ENCODE measurements around the gene ERC2.

Gene ERC2

DNA sequence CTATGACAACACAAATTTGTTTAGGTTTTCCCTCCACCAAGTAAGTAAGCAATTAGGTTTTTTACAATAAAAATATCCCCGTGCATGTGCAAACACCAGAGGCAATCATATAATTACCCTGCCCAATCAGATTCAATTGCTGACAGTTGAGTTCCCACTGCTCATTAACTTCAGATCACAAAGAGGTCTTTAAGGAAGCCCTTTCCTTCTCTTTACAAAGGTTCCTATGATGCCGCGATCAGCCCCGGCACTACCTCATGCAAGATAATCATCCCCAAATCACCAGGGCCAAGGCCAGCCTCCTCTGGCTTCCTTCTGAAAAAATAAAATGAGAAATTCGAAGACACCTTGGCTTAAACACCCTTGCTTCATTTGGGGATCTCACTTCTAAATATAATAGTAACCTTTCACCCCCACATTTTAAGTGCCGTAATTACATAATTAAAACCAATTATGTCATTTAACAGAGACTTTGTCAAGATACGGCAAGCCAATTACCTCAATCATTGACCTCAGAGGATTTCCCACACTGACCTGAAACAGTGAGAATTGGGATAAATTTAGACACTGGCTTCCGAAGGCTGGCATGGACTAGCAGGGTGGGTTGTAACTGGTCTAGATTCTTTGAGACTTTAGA, 859.8 kb downstream of the ERC2 start:
- CTCF ChIA-PET: interaction anchor here (0.5 to 1.3 kb wide), 4 partner anchors 51 to 278 kb away, joined by 3 to 5 read pairs (median 4); no protein-coding TSS in a partner anchor

DNA sequence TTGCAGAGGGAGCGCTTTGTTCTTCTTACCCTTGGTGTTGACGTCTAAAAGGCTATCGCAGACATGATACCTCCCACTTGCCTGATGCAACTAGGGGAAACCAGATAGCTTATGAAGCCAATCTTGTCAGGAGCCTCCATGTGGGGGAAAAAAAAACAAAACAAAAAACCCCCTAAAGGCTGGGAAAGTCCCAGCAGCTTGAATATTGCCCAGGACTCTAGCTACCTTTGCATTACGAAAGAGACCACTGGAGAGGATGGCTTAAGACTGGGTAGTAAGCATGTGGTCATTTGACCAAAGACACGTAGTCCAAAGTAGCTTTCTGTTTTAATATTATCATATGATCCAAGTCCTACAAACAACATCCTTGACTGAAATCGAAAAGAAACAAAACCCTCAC, 860.4 kb downstream of the ERC2 start:
- Histone ChIP-seq H3K9me3 (ENCODE audit: control insufficient read depth, insufficient read depth, low read depth, low read length) (no peaks in the 10 kb centered on the region), H3K4me3 (ENCODE audit: low read depth, low read length) (no peak overlapping the region), H3K27ac (ENCODE audit: extremely low read depth, low read depth, low read length) (no peak overlapping the region), H3K4me1 (ENCODE audit: control insufficient read depth, insufficient read depth, low read length) (no peaks in the 10 kb centered on the region), H3K36me3 (ENCODE audit: control insufficient read depth in 2 of 2, insufficient read depth in 1 of 2, low read length in 2 of 2) (no peaks in the 10 kb centered on the region)
- CTCF ChIA-PET: interaction anchor here (0.5 kb wide), 1 partner anchor 54 kb away, joined by 5 read pairs; no protein-coding TSS in a partner anchor
- POLR2A ChIA-PET: no interaction called here
- TF ChIP-seq SCRT2 (tag by site-specific recombination; IDR thresholded peaks at IDR 0.05): no peak
- TF ChIP-seq, protein P1, sequence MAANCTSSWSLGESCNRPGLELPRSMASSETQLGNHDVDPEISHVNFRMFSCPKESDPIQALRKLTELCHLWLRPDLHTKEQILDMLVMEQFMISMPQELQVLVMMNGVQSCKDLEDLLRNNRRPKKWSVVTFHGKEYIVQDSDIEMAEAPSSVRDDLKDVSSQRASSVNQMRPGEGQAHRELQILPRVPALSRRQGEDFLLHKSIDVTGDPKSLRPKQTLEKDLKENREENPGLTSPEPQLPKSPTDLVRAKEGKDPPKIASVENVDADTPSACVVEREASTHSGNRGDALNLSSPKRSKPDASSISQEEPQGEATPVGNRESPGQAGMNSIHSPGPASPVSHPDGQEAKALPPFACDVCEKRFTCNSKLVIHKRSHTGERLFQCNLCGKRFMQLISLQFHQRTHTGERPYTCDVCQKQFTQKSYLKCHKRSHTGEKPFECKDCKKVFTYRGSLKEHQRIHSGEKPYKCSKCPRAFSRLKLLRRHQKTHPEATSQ (tag by site-specific recombination; IDR thresholded peaks at IDR 0.05): no peak
- TF ChIP-seq FEZF1 (tag by site-specific recombination; IDR thresholded peaks at IDR 0.05): peak; percentile 9; the same call in 1 of the 2 replicates
- TF ChIP-seq MZF1 (tag by site-specific recombination; IDR thresholded peaks at IDR 0.05; ENCODE audit: borderline replicate concordance): no peak
- TF ChIP-seq, protein P2, sequence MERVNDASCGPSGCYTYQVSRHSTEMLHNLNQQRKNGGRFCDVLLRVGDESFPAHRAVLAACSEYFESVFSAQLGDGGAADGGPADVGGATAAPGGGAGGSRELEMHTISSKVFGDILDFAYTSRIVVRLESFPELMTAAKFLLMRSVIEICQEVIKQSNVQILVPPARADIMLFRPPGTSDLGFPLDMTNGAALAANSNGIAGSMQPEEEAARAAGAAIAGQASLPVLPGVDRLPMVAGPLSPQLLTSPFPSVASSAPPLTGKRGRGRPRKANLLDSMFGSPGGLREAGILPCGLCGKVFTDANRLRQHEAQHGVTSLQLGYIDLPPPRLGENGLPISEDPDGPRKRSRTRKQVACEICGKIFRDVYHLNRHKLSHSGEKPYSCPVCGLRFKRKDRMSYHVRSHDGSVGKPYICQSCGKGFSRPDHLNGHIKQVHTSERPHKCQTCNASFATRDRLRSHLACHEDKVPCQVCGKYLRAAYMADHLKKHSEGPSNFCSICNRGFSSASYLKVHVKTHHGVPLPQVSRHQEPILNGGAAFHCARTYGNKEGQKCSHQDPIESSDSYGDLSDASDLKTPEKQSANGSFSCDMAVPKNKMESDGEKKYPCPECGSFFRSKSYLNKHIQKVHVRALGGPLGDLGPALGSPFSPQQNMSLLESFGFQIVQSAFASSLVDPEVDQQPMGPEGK (tag by site-specific recombination; IDR thresholded peaks at IDR 0.05): 0 out of 2 replicates have a peak, but pooled peaks have one; percentile 30
- TF ChIP-seq ZNF768 (tag by site-specific recombination; IDR thresholded peaks at IDR 0.05): no peak
- TF ChIP-seq, protein P3, sequence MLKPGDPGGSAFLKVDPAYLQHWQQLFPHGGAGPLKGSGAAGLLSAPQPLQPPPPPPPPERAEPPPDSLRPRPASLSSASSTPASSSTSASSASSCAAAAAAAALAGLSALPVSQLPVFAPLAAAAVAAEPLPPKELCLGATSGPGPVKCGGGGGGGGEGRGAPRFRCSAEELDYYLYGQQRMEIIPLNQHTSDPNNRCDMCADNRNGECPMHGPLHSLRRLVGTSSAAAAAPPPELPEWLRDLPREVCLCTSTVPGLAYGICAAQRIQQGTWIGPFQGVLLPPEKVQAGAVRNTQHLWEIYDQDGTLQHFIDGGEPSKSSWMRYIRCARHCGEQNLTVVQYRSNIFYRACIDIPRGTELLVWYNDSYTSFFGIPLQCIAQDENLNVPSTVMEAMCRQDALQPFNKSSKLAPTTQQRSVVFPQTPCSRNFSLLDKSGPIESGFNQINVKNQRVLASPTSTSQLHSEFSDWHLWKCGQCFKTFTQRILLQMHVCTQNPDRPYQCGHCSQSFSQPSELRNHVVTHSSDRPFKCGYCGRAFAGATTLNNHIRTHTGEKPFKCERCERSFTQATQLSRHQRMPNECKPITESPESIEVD (tag by site-specific recombination; IDR thresholded peaks at IDR 0.05): no peak
- TF ChIP-seq ZNF23 (tag by site-specific recombination; IDR thresholded peaks at IDR 0.05; ENCODE audit: borderline replicate concordance): no peak
- TF ChIP-seq ZNF391 (tag by site-specific recombination; IDR thresholded peaks at IDR 0.05; ENCODE audit: borderline replicate concordance, low read depth): no peak
- no peak for TF ChIP-seq ZNF521 (tag by site-specific recombination; IDR thresholded peaks at IDR 0.05)
- no peak for TF ChIP-seq ZNF830 (tag by site-specific recombination; IDR thresholded peaks at IDR 0.05; ENCODE audit: low read depth)
- no peak for TF ChIP-seq ZNF350 (tag by site-specific recombination; IDR thresholded peaks at IDR 0.05)
- no peak for TF ChIP-seq ZNF623 (tag by site-specific recombination; IDR thresholded peaks at IDR 0.05)
- no peak for TF ChIP-seq ZNF433 (tag by site-specific recombination; IDR thresholded peaks at IDR 0.05; ENCODE audit: low read depth)
- no peak for TF ChIP-seq ZNF747 (tag by site-specific recombination; IDR thresholded peaks at IDR 0.05)
- TF ChIP-seq ZNF664 (tag by site-specific recombination; IDR thresholded peaks at IDR 0.05): no peak
- no peak for TF ChIP-seq YY1 (tag by site-specific recombination; IDR thresholded peaks at IDR 0.05)
- no peak for TF ChIP-seq ZNF274 (IDR thresholded peaks at IDR 0.05; ENCODE audit: low read length)
- no peak for TF ChIP-seq ZNF274 (tag by site-specific recombination; IDR thresholded peaks at IDR 0.05; ENCODE audit: borderline replicate concordance)
- TF ChIP-seq, protein P4, sequence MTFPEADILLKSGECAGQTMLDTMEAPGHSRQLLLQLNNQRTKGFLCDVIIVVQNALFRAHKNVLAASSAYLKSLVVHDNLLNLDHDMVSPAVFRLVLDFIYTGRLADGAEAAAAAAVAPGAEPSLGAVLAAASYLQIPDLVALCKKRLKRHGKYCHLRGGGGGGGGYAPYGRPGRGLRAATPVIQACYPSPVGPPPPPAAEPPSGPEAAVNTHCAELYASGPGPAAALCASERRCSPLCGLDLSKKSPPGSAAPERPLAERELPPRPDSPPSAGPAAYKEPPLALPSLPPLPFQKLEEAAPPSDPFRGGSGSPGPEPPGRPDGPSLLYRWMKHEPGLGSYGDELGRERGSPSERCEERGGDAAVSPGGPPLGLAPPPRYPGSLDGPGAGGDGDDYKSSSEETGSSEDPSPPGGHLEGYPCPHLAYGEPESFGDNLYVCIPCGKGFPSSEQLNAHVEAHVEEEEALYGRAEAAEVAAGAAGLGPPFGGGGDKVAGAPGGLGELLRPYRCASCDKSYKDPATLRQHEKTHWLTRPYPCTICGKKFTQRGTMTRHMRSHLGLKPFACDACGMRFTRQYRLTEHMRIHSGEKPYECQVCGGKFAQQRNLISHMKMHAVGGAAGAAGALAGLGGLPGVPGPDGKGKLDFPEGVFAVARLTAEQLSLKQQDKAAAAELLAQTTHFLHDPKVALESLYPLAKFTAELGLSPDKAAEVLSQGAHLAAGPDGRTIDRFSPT (tag by site-specific recombination; IDR thresholded peaks at IDR 0.05): no peak
- no peak for TF ChIP-seq ZNF211 (tag by site-specific recombination; IDR thresholded peaks at IDR 0.05; ENCODE audit: low read depth)
- no peak for TF ChIP-seq ZNF530 (tag by site-specific recombination; IDR thresholded peaks at IDR 0.05; ENCODE audit: low read depth)
- TF ChIP-seq ZFP37 (tag by site-specific recombination; IDR thresholded peaks at IDR 0.05): no peak
- TF ChIP-seq ZFP3 (tag by site-specific recombination; IDR thresholded peaks at IDR 0.05; ENCODE audit: low read depth): no peak

More for the DNA sequence above, 859.8 kb downstream of the ERC2 start:
- Histone ChIP-seq H3K4me3 (ENCODE audit: low read depth, low read length) (no peak overlapping the region), H3K27ac (ENCODE audit: extremely low read depth, low read depth, low read length) (no peak overlapping the region), H3K9me3 (ENCODE audit: control insufficient read depth, insufficient read depth, low read depth, low read length) (no peaks in the 10 kb centered on the region), H3K36me3 (ENCODE audit: control insufficient read depth in 2 of 2, insufficient read depth in 1 of 2, low read length in 2 of 2) (no peaks in the 10 kb centered on the region), H3K4me1 (ENCODE audit: control insufficient read depth, insufficient read depth, low read length) (no peaks in the 10 kb centered on the region)
- TF ChIP-seq, protein P5, sequence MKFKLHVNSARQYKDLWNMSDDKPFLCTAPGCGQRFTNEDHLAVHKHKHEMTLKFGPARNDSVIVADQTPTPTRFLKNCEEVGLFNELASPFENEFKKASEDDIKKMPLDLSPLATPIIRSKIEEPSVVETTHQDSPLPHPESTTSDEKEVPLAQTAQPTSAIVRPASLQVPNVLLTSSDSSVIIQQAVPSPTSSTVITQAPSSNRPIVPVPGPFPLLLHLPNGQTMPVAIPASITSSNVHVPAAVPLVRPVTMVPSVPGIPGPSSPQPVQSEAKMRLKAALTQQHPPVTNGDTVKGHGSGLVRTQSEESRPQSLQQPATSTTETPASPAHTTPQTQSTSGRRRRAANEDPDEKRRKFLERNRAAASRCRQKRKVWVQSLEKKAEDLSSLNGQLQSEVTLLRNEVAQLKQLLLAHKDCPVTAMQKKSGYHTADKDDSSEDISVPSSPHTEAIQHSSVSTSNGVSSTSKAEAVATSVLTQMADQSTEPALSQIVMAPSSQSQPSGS (tag by site-specific recombination; IDR thresholded peaks at IDR 0.05; ENCODE audit: low read depth): peak; percentile 4; the same call in 1 of the 2 replicates
- TF ChIP-seq ZNF843 (tag by site-specific recombination; IDR thresholded peaks at IDR 0.05) (no peak), TCF7L2 (IDR thresholded peaks at IDR 0.05; ENCODE audit: borderline replicate concordance, low read depth, low read length) (0 out of 2 replicates have a peak, but pooled peaks have one; percentile 18)
- POLR2A ChIA-PET: no interaction called here

Data from HEK293 (cell line).